ENCODE measurements around the gene SPPL2A.
"Not testable (repeated sequence)": the region's sequence is repeated elsewhere in the genome, so short reads cannot be mapped to it uniquely, and the experiment has no call there.

SPPL2A gene

DNA sequence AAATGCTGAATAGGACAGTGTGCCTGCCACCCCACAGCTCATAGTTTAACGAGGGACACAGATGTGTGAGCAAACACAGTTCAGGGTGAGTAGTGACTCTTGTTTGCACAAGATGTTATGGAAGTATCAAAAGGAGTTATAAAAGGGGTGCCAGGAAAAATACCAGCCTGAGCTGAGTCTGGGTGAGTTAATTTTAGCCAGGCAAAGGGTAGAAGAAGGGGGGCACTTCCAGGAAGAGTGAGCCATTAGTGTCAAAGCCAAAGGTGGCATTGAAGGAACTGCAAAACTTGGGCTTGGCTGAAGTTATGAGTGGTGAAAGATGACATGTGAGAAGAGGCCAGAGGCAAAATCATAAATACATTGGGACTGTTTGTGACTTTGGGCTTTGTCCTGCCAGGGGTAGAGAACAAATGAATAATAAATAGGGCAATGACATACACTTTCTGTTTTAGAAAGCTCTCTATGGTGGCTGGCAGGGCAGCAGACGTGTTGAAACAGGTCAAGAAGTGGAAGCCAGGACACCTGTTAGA is 1.9 kb upstream of the SPPL2A start:
- no peak for DNase-seq

DNA sequence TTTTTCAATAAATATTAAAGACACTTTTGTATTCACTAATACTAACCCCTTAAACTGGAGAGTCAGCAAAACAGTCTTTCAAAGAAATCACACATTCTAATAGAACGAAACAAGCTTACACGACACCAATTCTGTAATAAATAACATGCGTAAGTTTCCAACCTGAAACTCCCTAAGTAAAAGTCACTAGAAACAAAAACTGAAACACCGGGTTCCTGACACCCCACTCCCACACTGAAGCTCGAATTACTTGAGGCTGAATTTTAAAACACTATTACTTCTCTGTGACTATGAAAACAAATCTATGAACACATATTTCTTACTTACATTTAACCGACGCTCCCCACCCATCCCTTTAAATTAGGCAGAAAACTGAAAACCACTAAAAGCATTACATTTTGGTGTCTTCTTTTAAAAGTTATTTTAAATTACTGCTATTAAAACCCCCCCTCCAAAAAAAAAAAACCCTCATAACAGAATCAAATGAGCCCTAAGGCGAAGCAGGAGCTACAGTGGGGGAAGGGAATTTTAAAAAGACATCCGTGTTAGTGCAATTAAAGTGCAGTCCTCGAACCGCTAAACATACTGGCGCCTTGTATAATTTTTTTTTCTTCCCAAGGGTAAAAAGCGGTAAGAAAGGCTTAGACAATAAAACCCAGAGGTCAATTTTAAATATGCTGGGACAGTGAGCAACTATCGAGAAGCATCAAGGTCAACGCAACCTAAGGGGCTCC is 878 bp downstream of the SPPL2A start:
- no peak for DNase-seq

DNA sequence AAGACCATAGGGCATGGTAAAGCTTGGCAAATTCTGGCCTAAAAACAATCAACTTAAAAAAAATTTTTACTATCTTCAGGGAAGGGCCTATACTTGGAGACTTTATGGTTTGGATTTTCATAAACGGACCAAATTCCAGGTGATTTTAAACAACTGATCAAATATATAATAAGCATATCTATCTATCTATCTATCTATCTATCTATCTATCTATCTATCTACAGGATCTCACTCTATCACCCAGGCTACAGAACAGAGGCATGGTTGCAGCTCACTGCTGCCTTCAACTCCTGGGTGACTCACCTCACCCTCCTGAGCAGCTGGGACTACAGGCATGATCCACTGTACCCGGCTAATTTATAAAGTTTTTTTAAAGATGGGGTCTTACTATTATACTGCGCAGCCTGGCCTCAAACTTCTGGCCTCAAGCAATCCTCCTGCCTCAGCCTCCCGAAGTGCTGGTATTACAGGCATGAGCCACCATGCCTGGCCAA is 6.7 kb downstream of the SPPL2A start:
- no peak for DNase-seq

DNA sequence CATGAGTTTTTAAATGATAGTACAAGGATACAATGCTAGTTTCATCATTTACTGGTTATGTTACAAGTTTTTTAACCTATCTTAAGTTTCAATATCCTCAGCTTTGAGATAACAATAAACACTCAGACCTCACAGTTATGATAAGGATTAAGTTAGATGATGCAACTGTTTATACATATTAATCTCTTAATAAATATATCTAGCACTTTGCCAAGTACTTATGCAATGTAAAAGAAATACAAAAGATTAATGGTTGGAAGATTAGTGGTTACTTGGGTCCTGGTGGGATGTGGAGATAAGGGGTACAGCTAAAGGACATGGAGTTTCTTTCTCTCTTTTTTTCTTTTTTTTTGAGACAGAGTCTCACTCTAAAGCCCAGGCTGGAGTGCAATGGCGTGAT is 12.0 kb downstream of the SPPL2A start:
- DNase-seq = no peak

DNA sequence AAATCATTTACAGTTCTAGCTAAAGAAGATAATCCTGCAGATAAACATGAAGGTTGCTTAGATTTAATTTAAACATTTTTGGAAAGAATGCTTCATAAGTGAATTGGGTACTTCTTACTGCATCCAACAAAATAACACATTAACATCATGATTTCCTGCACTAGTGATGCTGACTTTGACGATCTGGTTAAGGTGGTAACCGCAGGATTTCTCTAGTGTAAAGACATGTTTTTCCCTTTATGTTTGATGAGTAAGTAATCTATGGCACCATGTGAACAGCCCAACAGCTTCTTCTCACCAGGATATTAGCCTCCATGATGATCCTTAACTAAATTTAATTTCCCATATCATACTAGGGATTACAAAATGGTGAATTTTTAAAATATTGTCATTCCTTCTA is 14.1 kb downstream of the SPPL2A start:
- DNase-seq = no peak

DNA sequence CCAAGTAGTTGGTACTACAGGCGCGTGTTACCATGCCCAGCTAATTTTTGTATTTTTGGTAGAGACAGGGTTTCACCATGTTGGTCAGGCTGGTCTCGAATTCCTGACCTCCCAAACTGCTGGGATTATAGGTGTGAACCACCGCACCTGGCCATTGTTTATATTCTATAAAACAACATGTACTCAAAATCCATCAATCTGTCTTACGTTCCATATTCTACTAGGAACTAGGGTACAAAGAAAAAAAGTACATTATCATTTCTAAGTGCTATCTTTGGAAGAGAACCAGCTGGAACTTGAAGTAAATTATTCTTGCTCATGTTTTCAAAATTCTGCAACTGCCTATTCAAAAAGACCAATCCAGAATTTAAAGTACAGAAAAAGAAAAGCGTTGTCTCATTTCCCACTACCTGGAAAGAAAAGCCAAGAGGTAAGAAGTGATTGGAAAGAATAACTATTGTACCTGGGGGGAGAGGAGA is 15.2 kb downstream of the SPPL2A start:
- no peak for DNase-seq

DNA sequence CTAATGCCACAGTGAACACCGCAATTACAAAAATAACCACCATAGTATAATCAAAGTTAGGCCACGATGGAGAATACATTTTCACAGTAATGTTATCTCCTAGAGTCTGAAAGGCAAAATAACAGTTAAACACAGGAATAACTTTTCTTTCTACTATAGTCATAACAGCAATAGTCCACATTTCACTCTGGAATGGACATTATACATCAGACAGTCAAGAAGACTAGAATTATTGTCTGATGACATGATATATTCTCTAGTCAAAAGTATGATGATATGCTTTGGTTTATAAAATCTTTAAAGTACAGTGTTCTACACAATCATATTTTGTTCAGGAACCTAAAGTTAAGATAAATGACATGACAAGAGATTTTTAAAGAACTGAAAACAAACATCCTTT is 18.0 kb downstream of the SPPL2A start:
- DNase-seq = no peak

DNA sequence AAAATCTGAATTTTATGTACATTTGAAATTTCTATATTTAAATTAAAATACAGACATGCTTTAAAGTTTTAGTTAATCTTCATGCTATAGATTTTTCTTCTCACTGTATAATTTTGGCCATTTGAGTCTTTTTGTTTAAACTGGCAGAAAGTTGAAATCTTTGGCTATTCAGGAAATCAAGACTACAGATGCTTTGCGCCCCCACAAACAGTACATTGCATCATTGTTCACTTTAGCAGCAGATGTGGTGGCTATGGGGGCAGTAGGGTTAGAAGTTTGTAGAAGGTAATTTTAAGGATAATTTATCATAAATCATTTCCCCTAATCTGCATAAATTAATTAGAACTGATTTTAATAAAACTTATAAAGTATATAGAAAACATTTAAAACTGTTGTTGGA is 20.9 kb downstream of the SPPL2A start:
- DNase-seq = no peak

DNA sequence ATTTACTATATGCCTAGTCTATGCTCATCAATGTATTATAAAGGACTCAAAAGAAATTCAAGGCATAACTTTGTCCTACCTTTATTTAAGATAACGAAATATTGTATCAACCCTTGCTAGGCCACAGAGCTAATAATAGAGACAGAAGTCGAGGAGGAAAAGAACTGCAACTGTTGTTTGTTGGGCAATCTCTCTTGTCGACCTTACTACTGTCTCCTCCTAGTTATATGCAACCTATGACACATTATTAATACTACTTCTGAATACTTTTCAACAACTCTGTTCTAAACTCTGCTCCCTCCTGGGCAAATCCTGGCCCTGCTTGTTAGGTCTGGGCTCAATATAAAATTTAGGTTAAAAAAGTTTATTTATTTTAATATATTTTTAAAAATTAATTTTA is 24.6 kb downstream of the SPPL2A start:
- no peak for DNase-seq

DNA sequence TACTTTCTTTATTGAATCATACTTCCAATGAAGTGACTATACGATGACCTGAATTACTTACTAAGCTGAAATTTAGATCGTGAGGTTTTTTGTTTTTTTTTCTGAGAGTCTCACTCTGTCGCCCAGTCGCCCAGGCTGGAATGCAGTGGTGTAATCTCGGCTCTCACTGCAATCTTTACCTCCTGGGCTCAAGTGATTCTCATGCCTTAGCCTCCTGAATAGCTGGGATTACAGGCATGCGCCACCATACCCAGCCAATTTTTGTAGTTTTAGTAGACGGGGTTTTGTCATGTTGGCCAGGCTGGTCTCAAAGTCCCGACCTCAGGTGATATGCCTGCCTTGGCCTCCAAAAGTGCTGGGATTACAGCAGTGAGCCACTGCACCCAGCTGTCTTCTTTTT is 28.7 kb downstream of the SPPL2A start:
- no peak for DNase-seq

DNA sequence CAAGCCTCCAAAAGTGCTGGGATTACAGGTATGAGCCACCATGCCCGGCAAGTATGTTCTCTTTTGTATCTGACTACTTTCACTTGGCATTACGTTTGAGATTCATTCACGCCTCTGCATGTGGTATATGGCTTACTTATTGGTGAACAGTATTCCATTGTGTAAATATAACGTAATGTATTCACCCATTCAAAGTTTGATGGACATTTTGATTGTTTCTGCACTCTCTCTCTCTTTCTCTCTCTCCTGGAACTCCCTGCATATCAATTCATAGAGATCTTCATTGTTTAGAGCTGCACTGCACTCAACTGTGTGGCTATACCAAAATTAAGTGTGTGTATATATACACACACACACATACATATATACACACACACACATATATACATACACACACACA is 30.4 kb downstream of the SPPL2A start:
- DNase-seq = no peak

DNA sequence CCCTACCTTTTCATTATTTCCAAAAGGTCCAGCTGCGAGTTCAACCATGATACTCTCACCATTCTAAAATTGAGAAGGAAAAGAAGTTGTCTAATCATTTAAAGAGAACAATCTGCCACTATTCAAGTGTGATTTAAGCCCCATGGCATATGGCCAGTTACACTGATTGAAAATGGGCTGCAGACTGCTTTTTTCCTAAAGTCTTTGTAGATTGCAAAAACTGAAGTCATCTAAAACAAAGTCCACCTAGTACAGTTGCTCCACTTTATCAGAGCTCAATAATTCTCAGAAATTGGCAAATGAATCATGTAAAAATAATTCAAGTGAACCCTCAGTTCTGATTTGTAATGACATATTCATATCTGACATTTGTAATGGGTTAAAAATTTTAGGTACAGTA is 39.2 kb downstream of the SPPL2A start:
- no peak for DNase-seq

DNA sequence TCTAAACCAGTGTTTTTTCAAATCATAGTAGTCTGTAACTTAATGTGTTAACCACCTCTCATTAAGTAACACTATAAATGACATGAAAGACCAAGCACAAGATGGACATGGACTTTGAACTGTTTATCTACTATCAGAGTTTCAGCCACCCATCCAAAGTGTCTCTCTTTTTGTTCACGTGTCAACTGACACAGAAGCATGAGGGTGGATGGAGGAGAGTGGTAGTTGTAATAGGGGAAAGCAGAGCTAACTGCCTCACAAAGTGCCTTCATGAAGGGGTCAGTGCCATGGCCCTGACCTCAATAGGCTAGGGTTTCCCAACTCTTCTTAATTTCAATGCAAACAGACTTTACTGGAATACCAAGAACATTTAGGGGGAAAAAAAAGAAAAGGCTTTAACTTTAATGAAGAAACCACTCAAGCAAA is 46.8 kb downstream of the SPPL2A start:
- no peak for DNase-seq

DNA sequence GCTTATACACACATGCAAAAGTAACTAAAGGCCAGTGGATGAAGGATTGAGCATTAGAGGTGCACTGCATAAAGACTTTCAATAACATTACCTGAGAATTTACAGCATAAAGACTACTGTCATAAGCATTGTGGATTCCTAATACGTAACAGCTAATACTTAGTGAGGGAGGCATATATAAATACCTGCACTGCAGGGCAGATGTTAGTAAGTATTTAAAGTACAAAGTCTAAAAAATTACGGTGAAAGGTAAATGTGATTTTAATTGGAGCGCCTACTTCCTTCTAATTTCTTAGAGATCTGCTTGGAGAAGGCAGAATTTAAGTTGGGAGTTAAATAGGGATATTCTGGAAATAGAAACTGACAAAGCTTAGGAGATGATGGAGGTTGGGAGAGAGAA is 53.5 kb downstream of the SPPL2A start:
- DNase-seq = no peak

DNA sequence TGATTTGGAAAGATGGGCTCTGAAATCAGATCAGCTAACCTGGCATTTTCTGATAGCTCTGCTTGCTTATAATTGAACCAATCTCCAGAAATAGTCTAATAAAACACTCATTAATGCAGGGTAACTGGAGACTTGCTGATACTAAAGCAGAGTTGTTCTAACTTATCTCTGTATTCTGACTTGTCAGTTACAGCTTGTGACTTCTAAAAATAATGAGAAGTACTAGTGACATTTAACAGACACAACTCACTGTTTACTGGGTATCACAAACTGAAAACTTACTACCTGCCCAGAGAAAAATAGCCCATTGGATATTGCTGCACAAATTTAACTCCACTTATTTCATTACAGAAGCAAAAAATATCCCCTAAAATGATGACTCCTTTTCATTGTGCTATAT is 54.9 kb downstream of the SPPL2A start:
- DNase-seq = no peak

DNA sequence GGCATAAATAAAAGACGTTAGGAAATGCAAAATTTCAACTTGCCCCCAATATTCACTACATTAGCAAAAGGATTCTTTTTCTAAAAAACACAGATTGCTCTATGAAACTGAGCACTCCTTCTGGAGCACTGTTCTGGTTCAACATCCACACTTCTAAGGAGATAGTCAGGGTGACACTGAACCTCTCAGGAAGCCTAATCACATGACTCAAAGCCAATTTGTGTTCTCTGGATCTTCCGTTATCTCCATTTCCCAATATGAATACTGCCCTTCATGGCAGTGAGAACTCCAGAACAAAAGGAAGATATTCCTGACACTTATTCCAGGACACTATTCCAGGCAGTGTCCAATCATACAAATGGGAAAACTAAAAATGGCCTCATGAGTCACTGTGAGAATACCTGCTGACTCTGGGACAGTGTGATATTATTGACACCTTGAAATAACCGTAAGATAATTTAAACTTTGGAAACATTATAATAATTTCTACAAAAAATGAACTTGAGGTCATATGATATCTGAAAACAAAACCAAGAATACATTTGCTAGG is 57.6 kb downstream of the SPPL2A start:
- no peak for DNase-seq

DNA sequence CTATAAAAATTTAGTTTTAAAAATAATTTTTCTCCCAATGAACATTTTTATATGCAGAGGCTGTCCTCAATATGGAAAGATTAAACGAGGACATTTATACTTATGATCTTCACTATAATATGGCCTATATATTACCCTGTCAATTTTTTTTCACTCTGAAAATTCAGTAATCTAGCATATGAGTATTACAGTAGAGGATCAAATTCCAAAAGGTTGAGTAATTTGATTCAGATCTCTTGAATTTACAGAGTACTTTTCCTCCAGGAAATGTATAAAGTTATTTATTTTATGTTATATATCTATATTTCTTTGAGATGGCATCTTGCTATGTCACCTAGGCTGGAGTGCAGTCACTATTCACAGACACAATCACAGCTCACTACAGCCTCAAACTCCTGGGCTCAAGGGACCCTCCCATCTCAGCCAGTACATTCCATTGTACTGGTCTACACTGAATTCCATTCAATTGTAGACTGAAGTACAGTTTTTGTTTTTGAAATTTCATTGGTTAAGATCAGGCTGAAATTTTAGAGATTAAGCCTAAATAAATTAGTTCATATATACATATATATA is 62.7 kb downstream of the SPPL2A start:
- no peak for DNase-seq

DNA sequence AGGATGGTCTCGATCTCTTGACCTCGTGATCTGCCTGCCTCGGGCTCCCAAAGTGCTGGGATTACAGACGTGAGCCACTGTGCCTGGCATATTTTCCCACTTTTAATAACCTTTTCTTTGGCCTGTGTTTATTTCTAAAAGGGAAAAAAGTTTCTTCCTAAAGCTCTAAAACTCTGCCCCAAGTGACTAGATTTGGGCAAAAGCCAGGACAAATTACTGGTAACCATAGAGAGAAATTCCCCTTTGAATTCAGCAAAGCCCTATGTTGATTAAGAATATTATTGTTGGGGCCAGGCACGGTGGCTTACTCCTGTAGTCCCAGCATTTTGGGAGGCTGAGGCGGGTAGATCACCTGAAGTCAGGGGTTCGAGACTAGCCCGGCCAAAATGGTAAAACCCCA is 67.4 kb downstream of the SPPL2A start:
- DNase-seq = no peak

DNA sequence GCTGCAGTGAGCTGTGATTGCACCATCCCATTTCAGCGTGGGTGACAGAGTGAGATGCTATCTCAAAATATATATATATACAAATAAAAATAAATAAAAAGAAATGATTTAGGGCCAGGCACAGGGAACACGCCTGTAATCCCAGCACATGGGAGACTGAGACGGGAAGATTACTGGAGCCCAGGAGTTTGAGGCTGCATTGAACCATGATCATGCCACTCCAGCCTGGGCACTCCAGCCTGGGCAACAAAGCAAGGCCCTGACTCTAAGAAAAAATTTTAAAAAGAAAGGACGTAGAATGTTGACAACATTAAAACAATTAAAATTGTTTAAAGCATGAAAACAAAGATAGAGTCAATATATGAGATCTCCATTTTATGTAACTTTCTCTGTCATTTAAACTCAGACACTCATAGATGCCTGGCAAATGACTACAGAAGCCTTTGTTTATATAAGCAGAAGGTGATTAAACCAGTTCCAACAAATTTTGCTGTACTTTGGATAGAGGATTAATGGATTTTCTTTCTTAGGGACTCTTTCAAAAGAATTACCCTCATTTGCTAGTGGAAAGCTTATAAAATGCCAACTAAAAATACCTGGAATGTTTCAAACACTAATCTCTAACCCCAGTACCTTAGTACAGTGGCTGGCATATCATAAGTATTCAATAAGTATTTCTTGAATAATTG is 68.3 kb downstream of the SPPL2A start:
- DNase-seq = no peak

DNA sequence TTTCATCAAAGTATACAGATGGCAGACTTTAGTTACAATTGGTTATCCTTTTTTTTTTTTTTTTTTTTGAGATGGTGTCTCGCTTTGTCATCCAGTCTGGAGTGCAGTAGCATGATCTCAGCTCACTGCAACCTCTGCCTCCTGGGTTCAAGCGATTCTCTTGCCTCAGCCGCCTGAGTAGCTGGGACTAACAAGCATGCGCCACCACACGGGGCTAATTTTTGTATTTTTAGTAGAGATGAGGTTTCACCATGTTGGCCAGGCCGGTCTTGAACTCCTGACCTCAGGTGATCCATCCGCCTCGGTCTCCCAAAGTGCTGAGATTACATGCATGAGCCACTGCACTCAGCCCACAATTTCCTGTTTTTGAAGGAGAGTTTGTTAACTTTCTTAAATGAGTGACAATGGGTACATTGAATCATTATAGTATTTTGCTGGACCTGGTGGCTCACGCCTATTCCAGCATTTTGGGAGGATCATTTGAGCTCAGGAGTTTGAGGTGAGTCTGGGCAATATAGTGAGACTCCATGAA is 70.8 kb downstream of the SPPL2A start:
- DNase-seq = not testable (repeated sequence)

DNA sequence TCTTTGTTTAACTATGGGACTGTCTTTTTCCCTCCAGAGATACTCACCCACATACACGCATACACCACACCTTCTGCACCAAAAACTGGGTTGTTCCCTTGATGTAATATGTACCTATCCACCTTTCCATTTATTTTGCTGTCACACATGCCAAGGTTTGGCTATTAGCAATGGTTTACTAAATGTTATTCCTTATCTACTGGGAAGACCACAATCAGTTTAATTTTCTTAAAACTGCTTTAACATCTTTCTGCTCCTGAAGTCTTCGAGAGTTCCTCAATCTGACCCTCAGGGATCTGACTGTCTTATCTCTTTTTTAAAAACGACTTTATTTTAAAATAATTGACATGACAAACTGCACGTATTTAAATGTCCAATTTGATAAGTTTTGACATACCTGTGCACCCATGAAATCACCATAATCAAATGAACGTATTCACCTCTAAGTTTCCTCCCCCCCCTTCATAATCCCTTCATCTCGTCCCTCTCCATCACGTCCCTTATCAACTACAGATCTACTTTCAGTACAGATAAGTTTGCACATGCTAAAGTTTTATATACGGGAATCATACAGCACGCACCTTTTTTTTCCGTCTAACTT is 78.1 kb downstream of the SPPL2A start:
- no peak for DNase-seq

DNA sequence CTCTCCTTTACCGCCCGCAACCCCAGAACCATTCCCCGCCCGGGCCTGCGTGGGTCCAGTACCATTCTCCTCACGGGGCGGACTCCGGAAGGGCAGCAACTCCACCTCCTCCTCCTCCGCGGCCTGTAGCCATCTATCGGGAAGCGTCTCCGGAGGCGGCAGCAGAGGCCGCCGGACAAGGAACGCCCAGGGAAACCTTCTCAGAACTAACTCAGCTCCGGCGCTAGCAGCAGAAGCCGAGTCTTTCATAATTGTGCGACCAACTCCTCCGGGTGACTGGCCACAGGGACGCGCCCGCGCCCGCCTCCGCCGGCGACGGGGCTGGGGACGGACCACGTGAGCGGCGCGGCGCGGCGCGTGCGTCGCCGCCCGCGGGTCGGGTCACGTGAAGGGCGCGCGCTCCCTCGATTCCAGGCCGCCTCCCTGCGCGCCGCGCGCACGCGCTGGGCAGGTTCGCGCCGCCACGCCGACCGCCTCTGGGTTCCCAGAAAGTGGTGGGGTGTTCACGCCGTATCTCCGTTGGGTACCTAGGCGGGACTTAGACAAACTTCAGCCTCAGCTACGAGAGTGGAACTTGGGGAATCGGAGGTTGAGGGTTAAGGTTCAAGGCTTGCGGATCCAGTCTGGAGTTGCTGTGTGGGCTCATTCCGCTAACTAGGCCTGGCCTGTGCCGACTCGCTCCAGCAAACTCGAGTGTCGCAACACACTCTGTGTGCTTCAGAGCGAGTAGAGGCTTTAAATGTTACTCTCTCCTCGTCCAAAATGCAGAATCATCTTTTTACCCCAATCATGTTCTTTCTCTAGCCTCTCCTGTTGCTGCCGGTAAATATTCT is 78.8 kb downstream of the SPPL2A start, which contains the start of gene TRPM7:
TRPM7 (minus strand) TSS at position 329 of the 833 bp plus-strand sequence; CDS start at position 65, 264 bp downstream.
- DNase-seq = peak; percentile 89

Data from activated CD8-positive, alpha-beta memory T cell treated with anti-CD3 and anti-CD28 coated beads, Interleukin-2, amount 50 U/mL, for 4 hours (primary cell).